HUDEP-2 (cell line): ENCODE results near the gene NAT8L.

Experiments
- DNase-seq, 76 experiments: peaks; one replicate each; lab custom pipeline; 2025; ENCODE audit not compliant: unreplicated experiment in 76 of 76; lab: John Stamatoyannopoulos, UW

The NAT8L gene

DNA sequence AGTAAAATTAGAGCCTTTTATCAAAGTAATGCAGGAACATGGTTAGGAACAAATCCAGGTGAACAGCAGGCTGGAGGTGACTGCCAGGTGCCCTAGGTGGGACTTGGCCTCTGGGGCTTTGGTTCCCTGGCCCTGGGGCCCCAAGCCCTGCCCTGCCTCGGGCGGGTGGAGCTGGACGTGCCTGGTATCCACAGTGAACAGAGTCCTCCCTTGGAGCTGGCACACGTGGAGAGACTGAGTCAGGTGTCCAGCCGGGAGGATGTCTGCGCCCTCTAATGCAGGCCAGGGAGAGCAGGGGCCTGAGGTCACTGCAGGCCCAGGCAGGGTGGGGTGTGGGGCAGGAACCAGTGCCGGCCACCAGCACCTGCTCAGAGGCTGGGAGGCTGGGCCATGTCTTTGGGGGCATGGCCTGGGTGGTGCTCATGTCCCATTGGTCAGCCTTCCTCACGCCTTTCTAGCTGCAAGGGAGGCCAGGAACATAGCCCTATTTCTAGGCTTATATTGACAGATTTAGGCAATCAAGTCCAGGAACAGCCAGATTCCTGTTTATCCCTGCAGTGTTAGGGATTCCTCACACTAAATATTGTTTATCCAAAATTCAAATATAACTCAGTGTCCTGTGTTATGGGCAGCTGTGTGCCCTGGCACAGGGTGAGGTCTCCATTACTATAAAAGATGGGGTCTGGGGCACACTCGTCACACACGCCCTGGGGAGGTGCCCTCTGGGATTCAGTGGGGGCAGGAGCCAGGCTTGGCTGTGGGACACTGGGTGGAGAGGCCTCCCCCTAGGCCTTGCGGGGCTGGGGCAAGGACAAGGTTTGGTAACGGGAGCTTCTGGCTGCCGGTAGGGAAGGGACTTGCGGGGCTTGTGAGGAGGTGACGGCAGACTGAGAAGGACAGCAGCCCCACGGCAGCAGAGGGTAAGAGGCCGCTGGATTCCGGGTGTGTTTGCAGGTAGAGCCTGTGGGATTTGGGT, 14.3 kb upstream of the NAT8L start:
- no peak for DNase-seq

- no peak for DNase-seq
Observed at GRCh38 chr4:2045518-2045951, 13.6 kb upstream of the NAT8L start.

- no peak for DNase-seq
Observed at GRCh38 chr4:2046031-2046961, 12.8 kb upstream of the NAT8L start.

GRCh38 chr4:2047031-2047660, 12.0 kb upstream of the NAT8L start:
- DNase-seq = no peak

GRCh38 chr4:2047781-2048581, 11.1 kb upstream of the NAT8L start:
- DNase-seq = no peak

- no peak for DNase-seq
Observed at GRCh38 chr4:2048831-2049230, 10.3 kb upstream of the NAT8L start.

DNA sequence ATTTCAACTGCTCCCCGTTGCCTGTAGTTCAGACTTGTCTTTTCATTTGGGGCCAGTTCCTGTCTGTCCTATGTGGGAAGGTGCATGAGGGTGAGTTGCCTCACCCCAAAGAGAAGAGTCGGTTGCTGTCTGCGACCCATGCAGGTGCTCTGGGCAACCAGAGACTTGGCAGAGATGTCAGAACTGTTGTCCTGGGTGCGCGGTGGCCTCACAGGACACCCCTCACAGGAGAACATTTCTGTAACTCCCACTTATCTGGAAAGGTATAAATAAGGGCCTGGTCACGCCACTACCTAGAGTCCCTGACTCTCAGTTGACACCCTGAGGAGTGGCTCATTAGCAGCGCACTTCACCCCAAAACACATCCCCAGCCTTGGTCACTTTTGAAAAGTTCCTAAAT, 9.7 kb upstream of the NAT8L start:
- DNase-seq = no peak

GRCh38 chr4:2049811-2050210, 9.3 kb upstream of the NAT8L start:
- DNase-seq = no peak

- DNase-seq = no peak
Observed at GRCh38 chr4:2051086-2051485, 8.0 kb upstream of the NAT8L start.

- DNase-seq = no peak
Observed at GRCh38 chr4:2054217-2054616, 4.9 kb upstream of the NAT8L start.

DNA sequence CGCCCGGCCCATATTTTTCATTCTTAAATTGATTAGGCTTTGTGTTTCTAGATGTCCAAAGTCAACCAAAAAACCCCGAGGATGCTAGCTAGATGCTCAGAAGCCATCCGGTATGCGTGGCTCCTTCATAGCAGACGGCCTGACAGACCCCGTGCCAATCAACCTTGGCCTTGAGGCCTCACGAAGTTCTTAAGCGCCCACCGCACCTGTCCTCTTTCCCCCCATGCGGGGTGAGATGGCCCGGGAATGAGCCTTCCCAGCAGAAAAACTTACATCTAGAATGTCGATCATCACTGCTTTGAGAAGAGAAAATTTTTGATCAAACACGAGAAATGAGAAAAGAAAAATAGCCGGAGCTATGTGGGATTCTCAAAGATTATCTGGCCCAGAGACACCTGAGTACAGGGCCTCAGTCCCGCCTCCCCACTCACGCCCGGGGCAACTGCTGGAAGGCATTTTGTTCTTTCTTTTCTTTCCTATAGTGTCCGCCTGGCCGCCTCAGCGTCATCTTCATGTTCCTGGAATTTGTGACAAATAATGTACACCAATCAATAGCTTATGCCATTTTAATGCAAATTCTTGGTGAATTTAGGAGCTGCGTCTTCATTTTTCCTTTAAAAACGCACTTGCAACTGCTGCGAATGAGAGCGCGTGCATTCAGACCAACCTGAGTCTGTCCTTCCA, 1.6 kb upstream of the NAT8L start:
- DNase-seq = no peak

DNA sequence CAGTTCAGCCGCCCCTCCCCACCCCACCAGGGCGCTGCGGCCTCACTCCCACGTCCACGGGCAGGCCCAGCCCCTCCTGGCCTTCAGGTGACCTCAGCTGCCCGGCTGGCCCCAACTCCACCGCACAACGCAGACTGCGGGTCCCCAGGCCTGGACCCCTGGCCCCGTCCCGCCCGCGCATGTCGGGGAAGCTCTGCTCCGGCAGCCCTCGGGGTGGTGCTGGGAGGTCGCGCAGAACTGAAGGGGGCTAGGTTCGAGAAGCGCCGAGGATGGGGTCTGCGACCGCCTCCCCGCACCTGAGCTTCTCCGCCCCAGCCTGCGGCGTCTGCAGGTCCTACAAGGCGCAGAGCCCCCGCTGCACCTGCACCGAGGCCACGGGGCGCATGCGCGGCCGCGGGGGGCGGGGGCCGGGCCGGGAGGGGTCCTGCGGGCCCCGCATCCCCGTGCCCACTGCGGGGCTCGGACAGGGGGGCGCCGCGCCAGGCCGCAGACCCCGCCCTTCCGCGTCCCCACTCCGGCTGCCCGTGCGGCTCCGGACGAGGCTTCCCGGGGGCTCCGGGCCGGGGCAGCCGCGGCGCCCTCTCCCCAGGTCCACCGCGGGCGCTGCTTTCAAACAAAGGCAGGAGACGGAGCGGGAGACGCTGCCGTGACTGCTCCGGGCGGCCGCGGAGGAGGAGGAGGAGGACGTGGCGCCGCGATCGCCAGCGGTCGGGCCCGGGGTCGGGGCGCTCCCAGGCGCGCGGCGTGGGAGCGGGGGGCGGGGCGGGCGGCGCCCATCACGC, 672 bp upstream of the NAT8L start:
- DNase-seq = peak in 2 of 76 experiments; percentile 7 to 29

GRCh38 chr4:2059726-2060602, 837 bp downstream of the NAT8L start:
- DNase-seq = no peak

DNA sequence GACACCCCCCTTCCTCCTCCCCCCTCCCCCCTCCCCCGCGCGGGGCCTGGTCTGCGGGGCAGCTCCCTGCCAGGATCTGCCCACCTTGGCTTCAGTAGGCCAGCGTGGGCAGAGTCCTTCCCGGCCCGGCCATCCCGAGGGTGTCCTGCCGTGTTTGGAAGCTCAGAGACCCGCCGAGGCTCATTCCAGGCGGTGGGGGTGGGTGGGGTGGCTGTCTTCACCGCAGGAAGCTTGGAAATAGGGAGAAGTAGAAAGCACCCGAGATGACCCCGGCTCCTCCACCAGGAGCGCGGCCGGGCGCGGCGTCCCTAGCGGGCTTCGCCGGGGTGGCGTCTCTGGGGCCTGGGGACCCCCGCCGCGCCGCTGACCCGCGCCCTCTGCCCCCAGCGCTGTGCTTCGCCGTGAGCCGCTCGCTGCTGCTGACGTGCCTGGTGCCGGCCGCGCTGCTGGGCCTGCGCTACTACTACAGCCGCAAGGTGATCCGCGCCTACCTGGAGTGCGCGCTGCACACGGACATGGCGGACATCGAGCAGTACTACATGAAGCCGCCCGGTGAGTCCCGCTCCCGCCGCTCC, 1.6 kb downstream of the NAT8L start:
- DNase-seq = no peak

DNA sequence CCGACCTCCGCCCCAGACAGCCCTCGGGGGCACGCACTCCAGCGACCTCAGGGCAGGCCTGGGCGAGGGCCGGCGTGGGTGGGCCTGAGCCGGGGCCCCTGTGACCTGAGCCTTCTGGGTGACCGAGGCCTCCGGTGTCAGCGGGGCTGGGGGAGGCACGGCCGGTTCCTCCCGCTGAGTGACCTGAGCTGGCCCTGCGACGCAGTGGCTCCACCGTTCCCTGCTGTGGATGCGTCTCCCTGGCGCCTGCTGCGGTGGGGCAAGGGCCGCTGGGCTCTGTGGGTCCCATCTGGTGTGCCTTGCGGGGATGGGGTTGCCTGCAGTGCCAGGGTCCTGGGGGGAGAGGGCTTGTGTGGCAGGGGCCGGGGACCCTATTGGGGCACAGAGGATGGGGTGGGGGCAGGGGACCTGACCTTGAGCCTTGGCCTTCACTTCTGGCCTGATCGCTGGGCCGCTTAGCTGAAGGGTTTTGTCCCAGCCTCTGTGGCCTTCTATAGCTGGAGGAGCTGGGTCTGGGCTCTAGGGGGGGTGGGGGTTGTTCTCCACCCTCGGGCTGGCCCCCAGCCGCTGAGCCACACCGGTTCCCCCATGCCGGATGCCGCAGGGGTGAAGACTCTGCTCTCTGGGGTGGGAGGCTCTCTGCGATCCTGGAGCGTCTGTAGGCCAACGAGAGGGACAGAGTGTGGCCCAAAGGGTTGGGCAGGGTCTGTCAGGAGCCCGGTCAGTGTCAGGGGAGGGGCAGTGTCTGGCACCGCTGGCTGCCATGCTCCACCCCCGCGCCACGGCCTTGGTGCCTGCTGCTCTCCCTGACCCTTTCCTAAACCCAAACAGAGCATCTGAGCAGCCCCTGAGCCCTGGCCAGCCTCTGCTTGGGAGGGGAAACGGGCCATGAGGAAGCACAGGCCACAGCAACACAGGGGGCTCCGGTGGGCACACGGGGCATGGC, 2.3 kb downstream of the NAT8L start:
- DNase-seq = no peak

DNA sequence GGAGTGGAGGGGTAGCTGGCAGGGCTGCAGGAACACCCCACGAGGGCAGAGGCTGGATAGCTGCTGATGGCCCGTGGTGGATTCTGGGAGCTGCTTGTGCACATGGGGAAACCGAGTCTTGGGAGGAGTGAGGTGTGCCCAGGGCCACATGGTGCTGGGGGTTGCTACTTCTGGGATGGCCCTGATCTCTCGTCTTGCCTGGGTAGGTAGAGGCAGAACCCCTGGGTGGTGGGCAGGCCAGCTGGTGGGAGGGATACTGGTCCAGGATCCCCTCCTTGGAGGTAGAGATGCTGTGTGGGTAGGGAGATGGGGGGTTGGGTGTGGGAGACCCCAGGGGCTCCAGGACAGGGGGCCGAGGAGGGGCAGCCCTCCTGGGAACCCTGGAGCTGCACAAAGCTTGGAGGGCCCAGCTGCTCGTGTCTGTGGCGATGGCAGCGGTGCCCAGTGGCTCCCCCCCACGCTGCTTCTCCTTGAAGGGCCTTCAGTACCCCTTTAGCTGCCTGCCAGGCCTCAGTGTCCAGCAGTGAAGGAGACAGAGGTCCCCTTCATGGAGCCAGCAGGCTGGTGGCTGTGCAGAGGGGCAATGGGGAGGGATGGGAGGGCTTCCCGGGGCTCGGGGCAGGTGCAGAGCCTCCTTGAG, 3.2 kb downstream of the NAT8L start:
- DNase-seq = no peak
